Measurements from ENCODE around the gene KCNAB1.

DNA sequence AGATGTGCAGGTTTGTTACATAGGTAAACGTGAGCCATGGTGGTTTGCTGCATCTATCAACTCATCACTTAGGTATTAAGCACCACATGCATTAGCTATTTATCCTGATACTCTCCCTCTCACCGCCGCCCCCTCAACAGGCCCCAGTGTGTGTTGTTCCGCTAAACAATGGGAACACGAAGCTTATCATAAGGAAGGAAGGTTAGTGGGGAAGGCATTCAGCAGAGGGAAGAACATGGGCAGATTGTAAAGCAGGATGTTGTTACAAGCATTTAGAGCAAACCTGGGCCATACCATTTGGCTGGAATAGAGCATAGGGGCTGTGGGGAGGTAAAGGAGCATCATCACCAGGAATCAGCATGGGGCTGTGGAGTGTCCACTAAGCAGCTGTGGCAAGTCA lies 322.7 kb downstream of the KCNAB1 start:
- TF ChIP-seq, protein P1, sequence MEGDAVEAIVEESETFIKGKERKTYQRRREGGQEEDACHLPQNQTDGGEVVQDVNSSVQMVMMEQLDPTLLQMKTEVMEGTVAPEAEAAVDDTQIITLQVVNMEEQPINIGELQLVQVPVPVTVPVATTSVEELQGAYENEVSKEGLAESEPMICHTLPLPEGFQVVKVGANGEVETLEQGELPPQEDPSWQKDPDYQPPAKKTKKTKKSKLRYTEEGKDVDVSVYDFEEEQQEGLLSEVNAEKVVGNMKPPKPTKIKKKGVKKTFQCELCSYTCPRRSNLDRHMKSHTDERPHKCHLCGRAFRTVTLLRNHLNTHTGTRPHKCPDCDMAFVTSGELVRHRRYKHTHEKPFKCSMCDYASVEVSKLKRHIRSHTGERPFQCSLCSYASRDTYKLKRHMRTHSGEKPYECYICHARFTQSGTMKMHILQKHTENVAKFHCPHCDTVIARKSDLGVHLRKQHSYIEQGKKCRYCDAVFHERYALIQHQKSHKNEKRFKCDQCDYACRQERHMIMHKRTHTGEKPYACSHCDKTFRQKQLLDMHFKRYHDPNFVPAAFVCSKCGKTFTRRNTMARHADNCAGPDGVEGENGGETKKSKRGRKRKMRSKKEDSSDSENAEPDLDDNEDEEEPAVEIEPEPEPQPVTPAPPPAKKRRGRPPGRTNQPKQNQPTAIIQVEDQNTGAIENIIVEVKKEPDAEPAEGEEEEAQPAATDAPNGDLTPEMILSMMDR (IDR thresholded peaks at IDR 0.05; ENCODE audit: low read depth, low read length, missing input control), result no peak
- TF ChIP-seq, protein P2, sequence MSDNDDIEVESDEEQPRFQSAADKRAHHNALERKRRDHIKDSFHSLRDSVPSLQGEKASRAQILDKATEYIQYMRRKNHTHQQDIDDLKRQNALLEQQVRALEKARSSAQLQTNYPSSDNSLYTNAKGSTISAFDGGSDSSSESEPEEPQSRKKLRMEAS (IDR thresholded peaks at IDR 0.05), result no peak
- TF ChIP-seq RXRA (IDR thresholded peaks at IDR 0.05), result no peak
- TF ChIP-seq, protein P3, sequence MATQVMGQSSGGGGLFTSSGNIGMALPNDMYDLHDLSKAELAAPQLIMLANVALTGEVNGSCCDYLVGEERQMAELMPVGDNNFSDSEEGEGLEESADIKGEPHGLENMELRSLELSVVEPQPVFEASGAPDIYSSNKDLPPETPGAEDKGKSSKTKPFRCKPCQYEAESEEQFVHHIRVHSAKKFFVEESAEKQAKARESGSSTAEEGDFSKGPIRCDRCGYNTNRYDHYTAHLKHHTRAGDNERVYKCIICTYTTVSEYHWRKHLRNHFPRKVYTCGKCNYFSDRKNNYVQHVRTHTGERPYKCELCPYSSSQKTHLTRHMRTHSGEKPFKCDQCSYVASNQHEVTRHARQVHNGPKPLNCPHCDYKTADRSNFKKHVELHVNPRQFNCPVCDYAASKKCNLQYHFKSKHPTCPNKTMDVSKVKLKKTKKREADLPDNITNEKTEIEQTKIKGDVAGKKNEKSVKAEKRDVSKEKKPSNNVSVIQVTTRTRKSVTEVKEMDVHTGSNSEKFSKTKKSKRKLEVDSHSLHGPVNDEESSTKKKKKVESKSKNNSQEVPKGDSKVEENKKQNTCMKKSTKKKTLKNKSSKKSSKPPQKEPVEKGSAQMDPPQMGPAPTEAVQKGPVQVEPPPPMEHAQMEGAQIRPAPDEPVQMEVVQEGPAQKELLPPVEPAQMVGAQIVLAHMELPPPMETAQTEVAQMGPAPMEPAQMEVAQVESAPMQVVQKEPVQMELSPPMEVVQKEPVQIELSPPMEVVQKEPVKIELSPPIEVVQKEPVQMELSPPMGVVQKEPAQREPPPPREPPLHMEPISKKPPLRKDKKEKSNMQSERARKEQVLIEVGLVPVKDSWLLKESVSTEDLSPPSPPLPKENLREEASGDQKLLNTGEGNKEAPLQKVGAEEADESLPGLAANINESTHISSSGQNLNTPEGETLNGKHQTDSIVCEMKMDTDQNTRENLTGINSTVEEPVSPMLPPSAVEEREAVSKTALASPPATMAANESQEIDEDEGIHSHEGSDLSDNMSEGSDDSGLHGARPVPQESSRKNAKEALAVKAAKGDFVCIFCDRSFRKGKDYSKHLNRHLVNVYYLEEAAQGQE (IDR thresholded peaks at IDR 0.05), result no peak
- no peak for TF ChIP-seq RAD21 (IDR thresholded peaks at IDR 0.05)
- no peak for TF ChIP-seq ZBTB33 (IDR thresholded peaks at IDR 0.05)
- no peak for TF ChIP-seq TAF1 (conservative IDR thresholded peaks at IDR 0.05)
- TF ChIP-seq SP1 (IDR thresholded peaks at IDR 0.05), result no peak
- TF ChIP-seq HNF4A (conservative IDR thresholded peaks at IDR 0.05), result no peak
- no peak for TF ChIP-seq JUND (IDR thresholded peaks at IDR 0.05)
- TF ChIP-seq, protein P4, sequence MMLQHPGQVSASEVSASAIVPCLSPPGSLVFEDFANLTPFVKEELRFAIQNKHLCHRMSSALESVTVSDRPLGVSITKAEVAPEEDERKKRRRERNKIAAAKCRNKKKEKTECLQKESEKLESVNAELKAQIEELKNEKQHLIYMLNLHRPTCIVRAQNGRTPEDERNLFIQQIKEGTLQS (IDR thresholded peaks at IDR 0.05), result no peak

Data from liver (tissue), 3 donors.